GM18907 (cell line): ENCODE results near the gene PLOD1.
"Not testable (repeated sequence)": the region's sequence is repeated elsewhere in the genome, so short reads cannot be mapped to it uniquely, and the experiment has no call there.

Experiments
- ATAC-seq: cut with Tn5 transposase; IDR thresholded peaks from one replicate; pipeline ENCODE4 v1.9.1; 2021; ENCODE audit warnings: mild to moderate bottlenecking, moderate library complexity; ENCODE audit not compliant: unreplicated experiment

The PLOD1 gene

DNA sequence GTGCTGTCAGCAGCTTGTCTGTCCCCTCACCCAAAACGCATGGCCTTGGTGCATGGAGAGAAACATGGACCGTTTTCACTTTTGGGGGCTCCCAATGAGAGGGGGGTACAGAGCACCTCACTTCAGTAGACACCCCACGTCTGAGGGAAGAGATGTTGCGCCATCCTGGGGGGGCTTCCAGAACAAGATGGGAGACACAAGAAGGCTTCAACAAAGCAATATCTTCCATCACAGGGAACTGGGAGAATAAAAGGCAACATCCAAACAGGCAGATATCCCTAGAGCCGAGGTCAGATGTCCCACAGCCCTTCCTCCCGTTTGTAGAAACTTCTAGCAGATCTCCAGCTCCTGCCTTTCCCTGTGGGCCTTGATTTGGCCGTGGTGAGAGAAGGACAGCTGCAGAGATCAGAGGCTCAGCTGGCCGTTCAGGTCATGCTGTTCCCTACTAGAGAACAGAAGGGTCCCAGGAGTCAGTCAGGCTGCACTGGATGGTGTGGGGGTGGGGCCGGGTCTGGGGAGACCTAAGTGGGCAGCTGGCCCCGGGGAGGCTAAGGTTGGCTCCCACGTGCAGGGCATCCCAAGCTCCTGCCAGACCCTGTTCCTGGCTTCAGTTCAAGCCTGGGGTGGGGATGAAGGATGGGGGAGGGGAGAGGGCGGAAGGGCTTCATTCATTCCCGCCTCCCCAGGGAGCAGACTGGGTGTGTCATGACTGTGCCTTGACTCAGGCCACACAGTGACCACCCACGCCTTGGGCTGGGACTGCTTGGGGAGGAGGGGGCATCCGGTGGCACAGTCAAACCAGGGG is 4.4 kb downstream of the PLOD1 start:
- no peak for ATAC-seq

DNA sequence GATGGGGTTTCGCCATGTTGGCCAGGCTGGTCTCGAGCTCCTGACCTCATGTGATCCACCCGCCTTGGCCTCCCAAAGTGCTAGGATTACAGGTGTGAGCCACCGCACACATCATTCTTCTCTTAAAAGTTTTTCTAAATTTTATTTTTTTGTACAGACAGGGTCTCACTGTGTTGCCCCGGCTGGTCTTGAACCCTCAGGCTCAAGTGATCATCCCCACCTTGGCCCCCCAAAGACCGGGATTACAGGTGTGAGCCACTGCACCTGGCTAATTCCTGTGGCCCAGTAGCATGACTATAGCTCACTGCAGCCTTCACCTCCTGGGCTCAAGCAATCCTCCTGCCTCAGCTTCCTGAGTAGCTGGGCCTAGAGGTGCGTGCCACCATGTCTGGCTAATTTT is 5.3 kb downstream of the PLOD1 start:
- not testable (repeated sequence) for ATAC-seq

DNA sequence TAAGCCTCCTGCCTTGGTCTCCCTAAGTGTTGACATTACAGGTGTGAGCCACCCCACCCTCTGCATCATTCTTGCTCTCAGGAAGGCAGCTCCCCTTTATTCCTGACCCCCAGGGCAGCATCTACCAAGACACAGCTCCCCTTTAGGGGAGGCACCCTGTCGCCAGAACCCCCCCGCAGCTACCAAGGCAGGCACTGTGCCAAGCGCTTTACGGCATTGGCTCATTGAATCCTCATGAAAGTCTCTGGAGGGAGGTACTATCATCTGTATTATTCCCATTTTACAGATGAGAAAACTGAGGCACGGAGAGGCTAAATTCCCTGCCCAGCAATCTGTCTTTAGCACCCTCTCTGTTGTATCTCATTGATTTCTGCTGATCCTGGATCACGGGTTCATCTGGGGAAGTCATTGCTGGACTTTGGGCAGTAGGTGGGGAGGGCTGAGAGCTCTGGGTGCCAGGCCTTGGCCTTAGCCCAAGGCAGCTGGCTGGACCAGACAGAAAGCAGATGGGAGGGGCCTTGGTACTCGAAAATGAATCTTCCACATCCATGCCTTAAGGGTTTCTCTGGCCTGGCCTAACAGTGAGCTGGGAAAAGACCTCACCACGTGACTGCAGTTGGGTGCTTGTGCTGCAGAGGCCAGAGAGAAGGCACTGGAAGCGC is 5.9 kb downstream of the PLOD1 start:
- no peak for ATAC-seq

DNA sequence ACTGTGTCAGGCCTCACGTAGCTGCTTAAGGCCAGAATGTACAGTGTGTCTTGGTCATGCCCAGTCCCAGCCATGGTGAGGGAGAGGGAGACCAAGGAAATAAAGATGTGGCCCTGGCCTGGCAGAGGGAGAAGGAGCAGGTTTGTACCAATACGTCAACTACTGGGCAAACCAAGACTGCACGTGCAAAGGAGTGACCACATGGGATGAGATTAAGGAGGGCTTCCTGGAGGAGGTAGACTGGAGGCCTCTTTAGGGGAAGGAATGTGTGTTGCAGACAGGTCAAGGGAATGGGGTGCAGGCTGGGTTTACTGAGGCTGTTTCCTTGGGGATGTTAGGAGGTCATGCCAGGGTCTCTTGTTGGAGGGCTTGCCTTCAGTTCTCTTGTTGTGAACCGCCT is 7.8 kb downstream of the PLOD1 start:
- ATAC-seq = no peak

DNA sequence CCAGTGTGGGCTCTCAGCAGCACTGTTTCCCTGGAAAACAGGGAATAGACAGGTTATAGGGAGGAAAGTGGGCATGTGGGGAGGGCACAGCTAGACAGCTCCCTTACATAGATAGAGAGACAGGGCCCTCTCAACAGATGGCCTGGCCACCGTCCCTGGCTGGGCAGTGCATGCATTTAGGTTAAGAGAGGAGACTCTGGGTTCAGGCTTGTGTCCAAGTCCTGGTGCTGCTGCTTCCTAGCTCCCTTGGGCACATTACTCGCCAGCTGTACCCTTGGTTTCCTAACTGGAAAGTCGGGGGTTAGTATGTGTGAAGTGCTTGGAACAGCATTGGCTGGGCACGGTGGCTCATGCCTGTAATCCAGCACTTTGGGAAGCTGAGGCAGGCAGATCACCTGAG is 9.1 kb downstream of the PLOD1 start:
- ATAC-seq = no peak

DNA sequence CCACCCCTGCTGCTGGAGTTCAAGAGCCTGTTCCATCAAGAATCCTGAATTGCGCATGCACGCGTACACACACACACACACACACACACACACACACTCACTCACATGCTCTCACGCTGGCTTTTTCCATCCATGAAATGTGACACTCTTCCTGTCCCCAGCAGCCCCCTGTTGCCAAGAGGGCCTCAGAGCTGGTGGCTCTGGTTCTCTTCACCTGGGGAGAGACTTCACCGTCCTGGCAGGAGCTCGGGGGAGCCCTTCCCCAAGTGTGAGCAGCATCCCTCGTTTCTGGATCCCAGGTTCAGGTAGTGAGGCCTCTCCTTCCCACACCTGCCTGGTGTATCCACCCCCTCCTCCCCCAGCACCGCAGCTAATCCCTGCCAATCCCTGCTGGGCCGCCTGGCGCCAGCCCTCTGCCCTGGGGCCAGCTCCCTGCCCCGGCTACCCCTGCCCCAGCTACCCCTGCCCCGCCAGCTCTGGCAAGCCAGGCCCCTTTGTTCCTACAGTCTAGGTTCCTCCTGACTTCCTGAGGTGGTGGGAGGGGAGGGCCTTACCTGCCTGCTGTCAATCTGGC is 9.9 kb downstream of the PLOD1 start:
- ATAC-seq = no peak

DNA sequence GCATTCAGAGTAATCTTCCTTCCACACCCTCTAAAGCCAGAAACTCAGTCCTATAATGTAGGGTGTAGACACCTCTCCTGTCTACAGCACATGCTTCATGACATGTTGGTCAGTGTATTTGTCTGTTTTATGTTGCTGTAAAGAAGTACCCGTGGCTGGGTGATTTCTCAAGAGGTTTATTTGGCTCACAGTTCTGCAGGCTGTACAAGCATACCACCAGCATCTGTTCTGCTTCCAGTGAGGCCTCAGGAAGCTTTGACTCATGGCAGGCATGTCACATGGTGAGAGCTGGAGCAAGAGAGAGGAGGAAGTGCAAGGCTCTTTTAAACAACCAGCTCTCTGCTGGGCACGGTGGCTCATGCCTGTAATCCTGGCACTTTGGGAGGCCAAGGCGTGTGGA is 12.1 kb downstream of the PLOD1 start:
- ATAC-seq = no peak

DNA sequence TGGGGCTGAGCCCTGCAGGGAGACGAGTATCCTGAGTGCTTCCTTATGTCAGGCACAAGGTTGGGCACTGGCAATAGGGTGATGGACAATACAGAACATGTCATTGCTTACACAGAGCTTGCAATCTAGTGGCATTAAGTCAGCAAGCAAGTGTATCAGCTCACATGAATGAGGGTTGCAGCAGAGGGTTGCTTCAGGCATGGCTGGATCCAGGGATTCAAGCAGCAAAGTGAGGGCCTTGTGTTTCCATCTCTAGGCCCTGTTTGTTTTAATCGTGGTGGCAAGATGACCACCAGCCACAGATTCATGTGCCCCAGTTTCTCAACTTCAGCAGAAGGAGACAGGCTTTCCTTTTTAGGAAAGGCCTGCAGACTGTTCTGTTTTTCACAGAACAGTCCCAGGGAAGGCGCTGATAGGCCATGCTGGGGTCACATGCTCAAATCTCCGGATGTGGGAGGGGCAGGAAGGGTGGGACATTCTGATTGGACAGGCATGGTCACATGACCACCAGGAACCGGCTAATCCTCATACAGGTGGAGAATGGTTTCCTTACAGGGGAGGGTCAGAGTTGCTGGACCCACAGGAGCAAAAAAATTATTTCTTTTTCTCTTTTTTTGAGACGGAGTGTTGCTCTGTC is 14.4 kb downstream of the PLOD1 start:
- no peak for ATAC-seq

DNA sequence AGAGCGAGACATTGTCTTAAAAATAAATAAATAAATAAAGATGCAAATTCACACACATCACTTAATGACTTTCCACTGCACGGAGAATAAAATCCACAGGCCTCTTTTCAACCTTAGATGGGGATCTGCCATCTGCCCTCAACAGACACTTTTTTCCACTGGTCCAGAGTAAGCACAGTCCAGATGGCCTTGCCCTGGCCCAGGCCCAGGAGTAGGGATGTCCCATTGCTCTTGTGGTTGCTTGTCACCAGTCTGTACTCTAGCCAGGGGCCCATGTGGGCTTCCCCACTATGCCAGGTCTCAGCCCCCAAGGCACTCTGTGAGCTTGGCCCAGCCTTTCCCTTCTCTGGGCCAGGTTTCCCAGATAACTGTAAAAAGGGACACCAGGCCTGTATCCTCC is 17.4 kb downstream of the PLOD1 start:
- no peak for ATAC-seq

DNA sequence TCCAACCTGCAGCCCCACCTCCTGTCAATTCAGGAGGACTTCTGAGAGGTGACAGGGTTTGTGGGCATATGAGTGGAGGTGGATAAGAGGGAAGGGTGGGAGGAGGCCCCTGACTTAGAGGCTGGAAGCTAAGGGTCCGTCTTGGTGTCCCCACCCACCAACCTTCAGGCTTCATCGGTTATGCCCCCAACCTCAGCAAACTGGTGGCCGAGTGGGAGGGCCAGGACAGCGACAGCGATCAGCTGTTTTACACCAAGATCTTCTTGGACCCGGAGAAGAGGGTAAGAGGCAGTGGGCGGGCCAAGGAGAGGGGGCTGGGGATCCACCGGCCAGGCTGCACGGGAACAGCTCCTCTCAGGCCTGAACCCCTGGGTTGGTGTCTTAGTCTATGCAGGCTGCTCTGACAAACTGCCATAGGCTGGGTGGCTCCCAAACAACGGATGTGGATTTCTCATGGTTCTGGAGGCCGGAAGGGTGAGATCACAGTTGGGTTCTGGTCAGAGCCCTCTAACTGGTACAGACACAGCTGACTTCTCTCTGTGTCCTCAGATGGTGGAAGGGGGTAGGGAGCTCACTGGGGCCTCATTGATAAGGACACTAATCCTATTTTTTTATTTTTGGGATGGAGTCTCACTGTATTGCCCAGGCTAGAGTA is 18.1 kb downstream of the PLOD1 start:
- no peak for ATAC-seq

DNA sequence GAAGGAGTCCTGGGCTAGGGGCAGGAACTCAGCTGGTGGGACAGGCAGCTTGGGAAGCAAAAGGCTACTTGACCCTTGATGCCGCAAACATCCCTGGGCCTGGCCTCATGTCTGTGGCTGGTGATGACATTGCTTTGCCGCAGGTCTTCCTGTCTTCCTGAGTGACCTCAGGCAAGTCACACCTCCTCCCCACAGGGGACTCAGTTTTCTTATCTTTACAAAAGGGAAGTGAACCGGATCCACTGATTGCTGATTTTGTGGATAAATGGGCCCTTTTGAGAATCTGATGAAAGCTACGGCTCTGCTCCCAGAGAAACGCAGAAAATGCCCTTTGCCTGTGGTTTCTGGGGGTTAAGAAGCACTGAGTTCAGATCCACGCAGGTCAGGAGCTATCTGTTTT is 20.7 kb downstream of the PLOD1 start:
- ATAC-seq = no peak

DNA sequence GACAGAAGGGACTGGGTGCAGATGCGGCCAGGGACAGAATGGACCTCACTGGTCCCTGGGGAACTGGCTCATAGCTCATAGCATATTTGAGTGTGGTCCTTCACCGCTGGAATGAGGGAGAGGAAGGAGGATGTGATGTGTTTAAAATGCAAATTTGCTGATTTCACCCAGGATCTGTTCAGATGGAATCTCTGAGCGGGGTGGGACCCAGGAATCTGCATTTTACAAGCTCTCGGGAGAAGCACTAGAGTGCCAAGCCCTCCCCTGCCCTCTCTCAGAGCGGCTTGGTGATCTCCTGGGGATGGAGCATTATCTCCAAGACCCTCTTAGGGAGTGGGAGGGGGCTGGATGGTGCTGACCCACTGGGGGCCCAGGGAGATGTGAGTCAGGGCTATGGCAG is 22.9 kb downstream of the PLOD1 start:
- no peak for ATAC-seq

DNA sequence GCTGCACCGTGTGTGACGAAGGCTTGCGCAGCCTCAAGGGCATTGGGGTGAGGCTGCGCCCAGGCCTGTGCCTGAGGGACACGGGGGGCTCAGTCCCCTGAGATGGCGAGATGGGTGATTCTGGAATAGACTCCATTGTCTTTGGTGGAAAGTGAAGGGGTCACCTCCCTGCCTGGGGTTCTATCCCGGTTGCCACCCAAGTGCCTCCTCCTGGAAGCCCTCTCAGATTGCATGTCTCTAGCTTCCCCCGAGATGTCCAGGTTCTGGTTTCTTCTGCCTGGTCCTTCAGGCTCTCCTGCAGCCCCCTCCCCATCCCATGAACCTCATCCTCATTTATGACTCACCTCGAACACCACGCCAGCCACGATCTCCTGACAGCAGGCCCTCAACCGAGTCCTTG is 23.4 kb downstream of the PLOD1 start:
- ATAC-seq = no peak

DNA sequence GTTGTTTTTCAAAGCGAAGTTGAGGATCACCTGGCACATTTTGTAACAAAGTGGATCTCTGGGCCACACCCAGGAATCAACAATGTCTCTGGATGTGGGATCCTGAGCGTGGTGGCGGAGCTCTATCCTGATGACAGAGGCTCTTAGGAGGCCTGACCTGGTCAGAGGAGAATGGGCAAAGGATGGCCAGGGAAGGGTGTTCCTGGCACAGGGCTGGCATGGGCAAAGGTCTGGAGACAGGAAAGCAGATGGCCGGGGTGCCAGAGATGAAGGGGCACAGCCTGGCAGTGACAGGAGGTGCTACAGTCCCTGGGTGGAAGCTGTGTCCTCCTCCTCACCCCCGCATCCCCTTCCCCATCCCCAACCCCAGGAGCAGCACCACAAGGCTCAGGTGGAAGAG is 25.8 kb downstream of the PLOD1 start:
- ATAC-seq = no peak

DNA sequence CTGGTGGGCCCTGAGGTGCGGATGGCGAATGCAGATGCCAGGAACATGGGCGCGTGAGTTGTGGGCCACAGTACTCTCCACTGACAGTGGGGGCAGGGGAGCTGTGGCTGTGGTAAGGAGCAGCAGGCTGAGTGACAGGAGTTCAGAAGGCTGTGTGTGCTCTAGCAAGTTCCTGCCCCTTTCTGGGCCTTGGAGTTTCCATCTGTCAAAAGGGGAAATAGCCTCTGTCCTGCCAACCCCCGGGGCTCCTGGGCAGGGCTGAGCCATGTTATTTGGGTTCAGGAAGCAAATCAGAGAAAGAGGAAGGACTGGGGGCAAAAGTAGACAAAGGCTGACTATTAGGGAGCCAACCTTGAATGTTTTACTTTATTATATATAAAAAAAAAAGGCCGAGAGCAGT is 26.2 kb downstream of the PLOD1 start:
- ATAC-seq = no peak

DNA sequence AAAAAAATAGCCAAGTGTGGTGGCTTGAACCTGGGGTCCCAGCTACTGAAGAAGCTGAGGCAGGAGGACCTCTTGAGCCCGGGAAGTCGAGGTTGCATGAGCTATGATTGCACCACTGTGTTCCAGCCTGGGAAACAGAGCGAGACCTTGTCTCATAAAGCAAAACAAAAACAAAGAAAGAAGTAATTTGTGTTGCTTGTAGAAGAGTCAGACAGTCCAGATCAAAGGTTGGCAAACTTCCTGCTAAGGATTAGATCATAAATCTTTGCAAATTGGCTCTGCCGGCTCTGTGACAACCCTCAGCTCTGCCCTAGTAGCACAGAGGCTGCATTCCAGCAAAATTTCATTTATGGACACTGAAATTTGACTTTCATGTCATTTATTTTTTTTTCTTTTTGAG is 26.7 kb downstream of the PLOD1 start:
- ATAC-seq = no peak

DNA sequence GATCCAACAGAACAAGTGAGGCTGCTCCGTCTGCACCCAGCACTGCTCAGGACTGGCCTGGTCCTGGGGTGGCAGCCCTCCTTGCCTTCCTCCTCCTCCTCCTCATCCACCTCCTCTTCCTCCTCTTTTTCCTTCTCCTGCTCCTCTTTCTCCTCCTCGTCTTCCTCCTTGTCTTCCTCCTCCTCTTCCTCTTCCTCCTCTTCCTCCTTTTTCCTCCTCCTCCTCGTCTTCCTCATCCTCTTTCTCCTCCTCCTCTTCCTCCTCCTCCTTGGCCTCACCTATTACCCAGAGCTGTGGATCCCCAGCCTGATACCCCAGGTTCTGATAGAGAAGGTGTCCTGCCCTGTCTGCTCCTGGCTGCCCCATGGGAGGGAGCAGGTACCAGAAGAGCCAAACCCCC is 29.1 kb downstream of the PLOD1 start:
- no peak for ATAC-seq

DNA sequence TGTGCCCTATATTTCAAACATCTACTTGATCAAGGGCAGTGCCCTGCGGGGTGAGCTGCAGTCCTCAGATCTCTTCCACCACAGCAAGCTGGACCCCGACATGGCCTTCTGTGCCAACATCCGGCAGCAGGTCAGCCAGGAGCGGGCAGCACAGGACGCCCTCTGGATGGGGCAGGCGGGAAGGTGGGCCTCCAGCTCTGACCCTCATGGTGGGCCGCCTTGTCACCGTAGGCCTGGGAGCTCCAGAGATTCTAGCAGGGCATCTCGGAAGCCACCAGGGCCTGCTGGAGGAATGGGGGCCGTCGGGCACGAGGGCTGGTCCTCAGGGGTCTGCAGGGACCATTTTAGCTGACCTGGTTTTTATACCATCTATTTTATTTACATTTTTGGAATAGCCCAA is 30.1 kb downstream of the PLOD1 start:
- ATAC-seq = no peak

DNA sequence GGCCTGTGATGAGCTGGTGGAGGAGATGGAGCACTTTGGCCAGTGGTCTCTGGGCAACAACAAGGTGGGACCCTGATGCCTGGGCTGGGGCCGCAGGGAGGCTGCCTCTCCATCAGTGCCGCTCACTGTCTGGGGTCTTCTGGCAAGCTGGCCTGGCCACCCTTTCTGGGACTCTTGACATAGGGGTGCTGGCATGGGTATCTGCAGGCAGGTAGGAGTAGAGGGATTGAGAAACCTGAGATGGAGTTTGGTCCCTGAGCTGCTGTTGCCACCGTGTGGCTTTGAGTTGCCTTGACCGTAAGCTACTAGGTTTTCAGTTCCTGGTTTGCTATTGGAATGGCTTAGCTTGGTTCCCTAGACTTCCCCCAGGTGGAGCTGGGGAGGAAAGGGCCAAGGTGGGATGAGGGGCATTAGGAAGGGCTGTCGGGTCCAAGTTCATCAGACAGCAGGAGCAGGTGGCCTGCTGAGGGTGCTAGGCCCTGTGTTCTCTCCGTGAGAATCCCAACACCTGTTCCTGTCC is 32.6 kb downstream of the PLOD1 start:
- ATAC-seq = no peak

DNA sequence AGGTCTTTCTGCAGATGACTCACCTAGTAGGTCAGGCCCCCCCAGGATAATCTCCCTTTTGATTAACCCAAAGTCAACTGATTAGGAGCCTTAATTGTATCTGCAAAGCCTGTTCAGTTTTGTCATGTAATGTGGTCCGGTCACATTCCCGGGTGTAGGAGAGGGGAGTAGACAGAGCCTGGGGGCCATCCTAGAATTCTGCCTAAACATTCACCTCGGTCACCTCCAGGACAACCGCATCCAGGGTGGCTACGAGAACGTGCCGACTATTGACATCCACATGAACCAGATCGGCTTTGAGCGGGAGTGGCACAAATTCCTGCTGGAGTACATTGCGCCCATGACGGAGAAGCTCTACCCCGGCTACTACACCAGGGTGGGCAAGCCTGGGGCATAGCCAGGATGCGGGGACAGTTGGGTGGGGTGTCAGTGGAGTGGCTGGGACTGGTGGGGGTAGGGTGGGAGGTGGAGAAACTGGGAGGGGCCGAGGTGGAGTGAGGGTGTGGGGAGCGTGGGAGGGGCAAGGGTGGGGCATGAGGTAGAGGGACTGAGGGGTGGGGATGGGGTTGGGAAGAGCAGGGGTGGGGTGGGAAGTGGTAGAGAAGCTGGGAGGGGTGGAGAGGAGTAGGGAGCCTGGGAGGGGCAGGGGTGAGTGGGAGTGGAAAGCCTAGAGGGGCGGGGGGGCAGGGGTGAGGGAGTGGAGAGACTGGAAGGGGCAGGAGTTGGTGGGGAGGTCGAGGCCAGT is 36.1 kb downstream of the PLOD1 start:
- ATAC-seq = no peak
